NCI-H146 treated with DMSO at 0.1 percent for 48 hours (cell line): ENCODE results near the gene HOXD12.

ENCODE experiments used
- DNase-seq: peaks from one replicate; lab custom pipeline; 2025; ENCODE audit not compliant: unreplicated experiment; lab: John Stamatoyannopoulos, UW

Gene HOXD12

GRCh38 chr2:176105078-176105729, 5.6 kb downstream of the HOXD12 start:
- no peak for DNase-seq

- DNase-seq: no peak
Measured at GRCh38 chr2:176105730-176106580, 6.4 kb downstream of the HOXD12 start.

- peak; percentile 63 for DNase-seq
Measured at GRCh38 chr2:176106581-176107539, 7.3 kb downstream of the HOXD12 start, which contains the start of gene HOXD11. Gene HOXD11, plus strand, starts transcription at chr2:176107280. Its CDS starts 76 bp downstream, at chr2:176107356.

GRCh38 chr2:176107731-176108181, 8.2 kb downstream of the HOXD12 start:
- DNase-seq: no peak

- no peak for DNase-seq
Measured at GRCh38 chr2:176109192-176109901, 9.8 kb downstream of the HOXD12 start.

GRCh38 chr2:176109946-176110345, 10.4 kb downstream of the HOXD12 start:
- DNase-seq: no peak

GRCh38 chr2:176110415-176111308, 11.1 kb downstream of the HOXD12 start:
- DNase-seq: no peak

GRCh38 chr2:176111309-176111663, 11.7 kb downstream of the HOXD12 start:
- DNase-seq: no peak

- no peak for DNase-seq
Measured at GRCh38 chr2:176111846-176112374, 12.3 kb downstream of the HOXD12 start.

- DNase-seq: no peak
Measured at GRCh38 chr2:176112375-176113302, 13.0 kb downstream of the HOXD12 start.

- DNase-seq: peak; percentile 81
Measured at GRCh38 chr2:176114120-176114929, 14.7 kb downstream of the HOXD12 start.

- DNase-seq: no peak
Measured at GRCh38 chr2:176114930-176115625, 15.5 kb downstream of the HOXD12 start.

GRCh38 chr2:176115883-176116813, 16.6 kb downstream of the HOXD12 start, which contains the start of gene HOXD10:
Gene HOXD10, plus strand, starts transcription at chr2:176116778. Its CDS starts 56 bp downstream, at chr2:176116834.
- no peak for DNase-seq

- DNase-seq: no peak
Measured at GRCh38 chr2:176117162-176117822, 17.7 kb downstream of the HOXD12 start.

- DNase-seq: no peak
Measured at GRCh38 chr2:176117823-176118371, 18.3 kb downstream of the HOXD12 start.
